ENCODE measurements around the gene LCTL. TPM values are rescaled to one million over a fixed set of nuclear protein-coding genes. Genes with fewer than 3 reads are reported as not detected.

Gene LCTL
- total RNA-seq, 1 donor from 2014 or later: not detected

GRCh38 chr15:66514586-66514985 lies 51.2 kb downstream of the LCTL start:
- Histone ChIP-seq H3K9me3 (replicated peaks) (no peaks in the 10 kb centered on the region), H3K4me3 (no peak overlapping the region), H3K27ac (replicated peaks) (no peak overlapping the region), H3K27me3 (ENCODE audit: low read depth) (no peaks in the 10 kb centered on the region), H3K36me3 (peaks cover 22% of the 10 kb centered on the region), H3K4me1 (no peaks in the 10 kb centered on the region)
- no peak for TF ChIP-seq CTCF (IDR thresholded peaks at IDR 0.05; ENCODE audit: borderline replicate concordance)
- no peak for DNase-seq
- intact Hi-C loops (cut with micrococcal nuclease): no loop called here

GRCh38 chr15:66508293-66508883 lies 57.4 kb downstream of the LCTL start:
- DNase-seq: no peak
- intact Hi-C loops (cut with micrococcal nuclease): no loop called here
- H3K27ac ChIP-seq (replicated peaks): no peak overlapping the region

GRCh38 chr15:66505818-66506217 lies 60.0 kb downstream of the LCTL start:
- no peaks in the 10 kb centered on the region for H3K9me3 ChIP-seq (replicated peaks)
- intact Hi-C loops (cut with micrococcal nuclease): no loop called here
- peaks cover 38% of the 10 kb centered on the region for H3K4me1 ChIP-seq
- DNase-seq: no peak
- H3K4me3 ChIP-seq: peak overlapping the region; percentile 81
- H3K36me3 ChIP-seq: peaks cover 27% of the 10 kb centered on the region
- H3K27ac ChIP-seq (replicated peaks): no peak overlapping the region
- TF ChIP-seq CTCF (IDR thresholded peaks at IDR 0.05; ENCODE audit: borderline replicate concordance): no peak
- no peaks in the 10 kb centered on the region for H3K27me3 ChIP-seq (ENCODE audit: low read depth)

More at GRCh38 chr15:66508293-66508883, 57.4 kb downstream of the LCTL start:
- H3K4me1 ChIP-seq: peaks cover 23% of the 10 kb centered on the region
- TF ChIP-seq CTCF (IDR thresholded peaks at IDR 0.05; ENCODE audit: borderline replicate concordance): no peak
- no peaks in the 10 kb centered on the region for H3K27me3 ChIP-seq (ENCODE audit: low read depth)
- H3K9me3 ChIP-seq (replicated peaks): no peaks in the 10 kb centered on the region
- H3K4me3 ChIP-seq: no peak overlapping the region
- peaks cover under 1% of the 10 kb centered on the region for H3K36me3 ChIP-seq

GRCh38 chr15:66505430-66505811 lies 60.4 kb downstream of the LCTL start:
- H3K4me1 ChIP-seq: peaks cover 38% of the 10 kb centered on the region
- H3K9me3 ChIP-seq (replicated peaks): no peaks in the 10 kb centered on the region
- intact Hi-C loops (cut with micrococcal nuclease): no loop called here
- no peaks in the 10 kb centered on the region for H3K27me3 ChIP-seq (ENCODE audit: low read depth)
- peak overlapping the region; percentile 81 for H3K4me3 ChIP-seq
- H3K27ac ChIP-seq (replicated peaks): peak overlapping the region; percentile 92
- no peak for TF ChIP-seq CTCF (IDR thresholded peaks at IDR 0.05; ENCODE audit: borderline replicate concordance)
- peaks cover 31% of the 10 kb centered on the region for H3K36me3 ChIP-seq
- DNase-seq: no peak

GRCh38 chr15:66504563-66505429 lies 61.0 kb downstream of the LCTL start, which contains the start of the genes RPL4 and ZWILCH:
RPL4 (minus strand) TSS chr15:66504855; CDS start chr15:66504790, 65 bp downstream.
ZWILCH (plus strand) TSS chr15:66505326; CDS start chr15:66505339, 13 bp downstream.
- intact Hi-C loops (cut with micrococcal nuclease): no loop called here

More at GRCh38 chr15:66504563-66505429, 61.0 kb downstream of the LCTL start, which contains the start of the genes RPL4 and ZWILCH:
- TF ChIP-seq CTCF (IDR thresholded peaks at IDR 0.05; ENCODE audit: borderline replicate concordance): no peak
- H3K36me3 ChIP-seq: peaks cover 37% of the 10 kb centered on the region
- H3K27ac ChIP-seq (replicated peaks): peak within 1 kb of the TSS; percentile 92
- H3K4me1 ChIP-seq: peaks cover 38% of the 10 kb centered on the region
- no peaks in the 10 kb centered on the region for H3K27me3 ChIP-seq (ENCODE audit: low read depth)
- H3K4me3 ChIP-seq: peak within 1 kb of the TSS; percentile 81
- no peaks in the 10 kb centered on the region for H3K9me3 ChIP-seq (replicated peaks)
- peak; percentile 81 for DNase-seq
